Body of pancreas (tissue), 4 donors: Measurements from ENCODE around the gene LHFPL6.

Source experiments
- CTCF ChIP-seq, 7 experiments: fragments of 450-650 bp in 4 of 7; fragments of 200-600 bp in 3 of 7; sonication (generic) in 3 of 7; IDR thresholded peaks; one replicate each; pipeline ENCODE4 v1.5.1; 2016 to 2019; ENCODE audit warnings: antibody characterized with exemption in 7 of 7
- POLR2A ChIP-seq, 3 donors: fragments of 450-650 bp; IDR thresholded peaks; one replicate each; pipeline ENCODE4 v1.6.1; 2016; ENCODE audit warnings: antibody characterized with exemption in 3 of 3, mild to moderate bottlenecking in 2 of 3

DNA sequence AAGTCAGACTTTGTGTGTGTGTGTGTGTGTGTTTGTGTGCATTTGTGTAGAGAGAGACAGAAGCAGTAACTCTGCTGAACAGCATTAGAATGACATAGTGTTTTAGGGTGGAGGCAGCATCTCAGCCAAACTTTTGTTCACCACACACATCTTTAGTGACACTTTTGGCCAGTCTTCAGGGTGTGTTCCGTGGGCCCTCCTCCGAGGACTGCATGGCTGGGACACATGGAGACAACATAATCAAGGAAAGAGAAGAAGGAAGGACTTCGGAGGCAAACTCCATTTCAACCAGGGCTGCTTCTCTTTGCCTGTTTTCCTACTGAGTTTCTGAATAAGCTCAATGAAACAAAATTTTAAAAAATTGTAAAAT lies 205.1 kb downstream of the LHFPL6 start:
- TF ChIP-seq CTCF (IDR thresholded peaks at IDR 0.05) (no peak), POLR2A (IDR thresholded peaks at IDR 0.05) (no peak)
